CD4-positive, alpha-beta T cell treated with Interleukin-15 for 1 hour (primary cell): ENCODE results near the gene GP9.
"Not testable (repeated sequence)": the region's sequence is repeated elsewhere in the genome, so short reads cannot be mapped to it uniquely, and the experiment has no call there.

ENCODE experiments used
- DNase-seq: peaks from one replicate; pipeline ENCODE4 v3.0.0-alpha.2; 2020

Gene GP9

GRCh38 chr3:129052675-129053074, 7.9 kb upstream of the GP9 start:
- no peak for DNase-seq

- DNase-seq = no peak
Observed at GRCh38 chr3:129054605-129055104, 5.9 kb upstream of the GP9 start.

- DNase-seq = no peak
Observed at GRCh38 chr3:129056451-129057173, 4.0 kb upstream of the GP9 start.

- DNase-seq = no peak
Observed at GRCh38 chr3:129057249-129057648, 3.3 kb upstream of the GP9 start.

GRCh38 chr3:129058441-129059200, 2.0 kb upstream of the GP9 start:
- no peak for DNase-seq

- DNase-seq = no peak
Observed at GRCh38 chr3:129059311-129059958, 1.1 kb upstream of the GP9 start.

- DNase-seq = no peak
Observed at GRCh38 chr3:129061023-129061887, 676 bp downstream of the GP9 start.

- DNase-seq = no peak
Observed at GRCh38 chr3:129061888-129062834, 1.6 kb downstream of the GP9 start.

- no peak for DNase-seq
Observed at GRCh38 chr3:129063091-129063640, 2.6 kb downstream of the GP9 start.

GRCh38 chr3:129063841-129064482, 3.4 kb downstream of the GP9 start:
- DNase-seq = no peak

- DNase-seq = no peak
Observed at GRCh38 chr3:129065016-129065719, 4.6 kb downstream of the GP9 start.

GRCh38 chr3:129065720-129066073, 5.1 kb downstream of the GP9 start:
- no peak for DNase-seq

GRCh38 chr3:129067719-129068118, 7.1 kb downstream of the GP9 start:
- DNase-seq = not testable (repeated sequence)

- DNase-seq = no peak
Observed at GRCh38 chr3:129068291-129068886, 7.8 kb downstream of the GP9 start.

GRCh38 chr3:129069313-129070085, 8.9 kb downstream of the GP9 start:
- not testable (repeated sequence) for DNase-seq

GRCh38 chr3:129070086-129070885, 9.7 kb downstream of the GP9 start:
- no peak for DNase-seq

GRCh38 chr3:129077222-129077621, 16.6 kb downstream of the GP9 start:
- DNase-seq = no peak

- DNase-seq = no peak
Observed at GRCh38 chr3:129078510-129078909, 17.9 kb downstream of the GP9 start.
